HT1080 (cell line): ENCODE data around the gene PSMD11. TPM values are rescaled to one million over a fixed set of nuclear protein-coding genes. Genes with fewer than 3 reads are reported as not detected.

Source experiments
- DNase-seq: peaks from one replicate; pipeline ENCODE4 v3.0.0-alpha.2; 2015; ENCODE audit warnings: low read depth
- total RNA-seq: library from RNA; depleted of rRNA; stranded (reverse); fragments of >200 nt; shearing (Covaris generic); gene quantifications from 2 replicates; pipeline ENCODE4 v1.2.3, GENCODE V29; 2014

PSMD11 gene
- total RNA-seq, 1 experiment from 2014 or later = 157 TPM

GRCh38 chr17:32489320-32490100 lies 45.2 kb downstream of the PSMD11 start:
- no peak for DNase-seq

- DNase-seq = no peak
Observed at GRCh38 chr17:32490101-32490482, 45.8 kb downstream of the PSMD11 start.

- DNase-seq = no peak
Observed at GRCh38 chr17:32491371-32492263, 47.3 kb downstream of the PSMD11 start.

- no peak for DNase-seq
Observed at GRCh38 chr17:32492264-32492589, 47.9 kb downstream of the PSMD11 start.

GRCh38 chr17:32492648-32493289 lies 48.5 kb downstream of the PSMD11 start:
- DNase-seq = no peak

GRCh38 chr17:32493571-32493970 lies 49.3 kb downstream of the PSMD11 start:
- no peak for DNase-seq

- no peak for DNase-seq
Observed at GRCh38 chr17:32493976-32494513, 49.7 kb downstream of the PSMD11 start.

GRCh38 chr17:32494621-32495358 lies 50.5 kb downstream of the PSMD11 start:
- DNase-seq = no peak

- no peak for DNase-seq
Observed at GRCh38 chr17:32495359-32496231, 51.3 kb downstream of the PSMD11 start.

- DNase-seq = peak; percentile 84
Observed at GRCh38 chr17:32496395-32497073, 52.2 kb downstream of the PSMD11 start.

- DNase-seq = peak; percentile 44
Observed at GRCh38 chr17:32497431-32498205, 53.3 kb downstream of the PSMD11 start.

GRCh38 chr17:32498391-32498790 lies 54.1 kb downstream of the PSMD11 start:
- no peak for DNase-seq

GRCh38 chr17:32502013-32502412 lies 57.7 kb downstream of the PSMD11 start:
- no peak for DNase-seq

- no peak for DNase-seq
Observed at GRCh38 chr17:32502710-32503109, 58.4 kb downstream of the PSMD11 start.

- DNase-seq = peak; percentile 39
Observed at GRCh38 chr17:32503251-32504165, 59.2 kb downstream of the PSMD11 start.

GRCh38 chr17:32504166-32504990 lies 60.1 kb downstream of the PSMD11 start:
- DNase-seq = no peak

- DNase-seq = no peak
Observed at GRCh38 chr17:32508926-32509325, 64.6 kb downstream of the PSMD11 start.
